Activated CD4-positive, CD25-positive, alpha-beta regulatory T cell treated with anti-CD3 and anti-CD28 coated beads, Interleukin-2, amount 50 U/mL, for 24 hours (primary cell): Measurements from ENCODE around the gene ARL6IP4.
"Not testable (repeated sequence)": the region's sequence is repeated elsewhere in the genome, so short reads cannot be mapped to it uniquely, and the experiment has no call there.

Experiments
- ATAC-seq, 2 donors: fragments of 150-1000 bp; cut with Tn5 transposase; one replicate each; pipeline ENCODE4 v1.10.0; 2021; ENCODE audit warnings: mild to moderate bottlenecking in 1 of 2, moderate library complexity in 1 of 2

Gene ARL6IP4

DNA sequence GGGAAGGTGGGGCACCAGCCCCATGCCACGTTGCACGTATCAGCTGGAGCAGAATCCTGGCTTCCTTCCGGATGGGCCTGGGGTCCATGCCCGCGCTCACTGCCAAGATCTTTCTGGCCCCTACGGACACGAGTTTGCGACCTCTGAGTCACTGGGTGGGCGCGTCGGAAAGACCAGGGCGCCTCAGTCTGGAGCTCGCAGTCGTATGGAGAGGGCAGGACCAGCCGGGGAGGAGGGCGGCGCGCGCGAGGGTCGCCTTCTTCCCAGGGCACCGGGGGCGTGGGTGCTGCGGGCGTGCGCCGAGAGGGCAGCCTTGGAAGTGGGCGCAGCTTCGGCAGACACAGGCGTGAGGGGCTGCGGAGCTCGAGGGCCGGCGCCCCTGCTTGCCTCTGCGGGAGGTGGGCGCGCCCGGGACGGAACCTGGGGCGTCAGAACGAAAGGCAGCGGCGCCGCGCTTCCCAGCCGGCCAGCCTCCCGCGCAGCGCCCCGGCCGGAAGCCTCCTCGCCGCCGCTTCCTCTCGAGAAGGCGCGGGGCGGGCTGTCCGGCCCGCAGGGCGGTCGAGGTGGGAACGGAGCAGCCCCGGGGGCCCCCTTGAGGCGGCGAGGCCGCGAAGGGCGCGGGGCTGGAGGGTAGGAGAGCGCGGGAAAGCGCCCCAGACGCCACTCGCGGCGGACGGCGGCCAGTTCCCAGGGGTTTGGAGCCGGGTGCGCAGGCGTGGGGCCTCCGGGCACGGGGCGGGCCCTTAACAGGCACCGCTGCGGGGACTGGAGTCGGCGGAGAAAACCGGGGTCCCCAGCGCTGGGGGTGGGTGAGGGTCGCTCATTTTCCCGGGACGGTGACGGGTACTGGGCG lies at the start of gene ARL6IP4:
ARL6IP4 (plus strand) TSS at position 499 of the 853 bp plus-strand sequence. CDS start 459 bp downstream, outside the sequence.
- ATAC-seq: peak; percentile 81 to 82

DNA sequence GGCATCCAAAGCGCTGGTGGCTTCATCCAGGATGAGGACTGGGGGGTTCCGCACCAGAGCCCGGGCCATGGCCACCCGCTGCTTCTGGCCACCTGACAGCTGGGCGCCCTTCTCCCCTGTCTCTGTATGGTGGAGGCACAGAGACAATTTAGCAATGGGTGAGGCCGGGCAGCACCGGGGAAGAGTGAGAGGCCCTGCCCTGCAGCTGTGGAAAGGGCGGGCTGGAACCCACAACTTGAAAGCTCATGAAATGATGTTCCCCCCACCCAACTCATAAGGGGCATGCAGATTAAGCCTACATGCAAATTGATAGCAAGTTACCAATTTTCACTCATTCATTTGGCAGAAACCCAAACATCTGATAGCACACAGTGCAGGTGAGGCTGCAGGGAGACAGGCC lies 48.3 kb upstream of the ARL6IP4 start:
- ATAC-seq: no peak

- ATAC-seq: no peak
Measured at GRCh38 chr12:122934722-122935121, 45.8 kb upstream of the ARL6IP4 start.

GRCh38 chr12:122935318-122935717 lies 45.2 kb upstream of the ARL6IP4 start:
- no peak for ATAC-seq

GRCh38 chr12:122937622-122938091 lies 42.8 kb upstream of the ARL6IP4 start:
- ATAC-seq: no peak

DNA sequence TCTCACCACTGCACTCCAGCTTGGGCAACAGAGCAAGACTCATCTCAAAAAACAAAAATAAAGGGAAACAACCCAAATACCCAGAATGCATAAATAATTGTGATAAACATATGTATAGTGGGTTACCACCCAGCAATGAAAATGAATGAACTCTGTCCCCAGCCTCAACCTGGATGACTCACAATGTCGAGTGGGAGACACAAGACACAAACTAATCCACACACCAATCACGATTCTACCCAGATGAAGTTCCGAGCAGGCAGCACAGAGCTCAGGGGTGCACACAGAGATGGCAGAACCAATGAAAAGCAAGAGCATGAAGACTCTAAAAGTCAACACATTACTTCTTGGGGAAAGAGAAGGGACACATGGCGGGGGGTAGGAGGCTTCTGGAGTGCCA lies 41.4 kb upstream of the ARL6IP4 start:
- ATAC-seq: peak in 1 of 2 donors; percentile 20

DNA sequence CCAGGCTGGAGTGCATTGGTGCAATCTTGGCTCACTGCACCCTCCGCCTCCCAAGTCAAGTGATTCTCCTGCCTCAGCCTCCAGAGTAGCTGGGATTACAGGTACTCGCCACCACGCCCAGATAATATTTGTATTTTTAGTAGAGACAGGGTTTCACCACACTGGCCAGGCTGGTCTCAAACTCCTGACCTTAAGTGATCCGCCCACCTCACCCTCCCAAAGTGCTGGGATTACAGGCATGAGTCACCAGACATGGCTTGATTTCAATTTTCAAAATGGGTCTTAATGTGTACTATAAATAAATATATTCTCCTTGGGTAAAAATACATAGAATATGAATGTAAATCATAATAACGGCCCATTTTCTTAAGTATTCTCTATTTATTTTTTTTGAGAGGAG lies 39.1 kb upstream of the ARL6IP4 start:
- ATAC-seq: not testable (repeated sequence)

GRCh38 chr12:122942637-122943036 lies 37.8 kb upstream of the ARL6IP4 start:
- no peak for ATAC-seq

GRCh38 chr12:122943196-122943595 lies 37.3 kb upstream of the ARL6IP4 start:
- ATAC-seq: no peak

DNA sequence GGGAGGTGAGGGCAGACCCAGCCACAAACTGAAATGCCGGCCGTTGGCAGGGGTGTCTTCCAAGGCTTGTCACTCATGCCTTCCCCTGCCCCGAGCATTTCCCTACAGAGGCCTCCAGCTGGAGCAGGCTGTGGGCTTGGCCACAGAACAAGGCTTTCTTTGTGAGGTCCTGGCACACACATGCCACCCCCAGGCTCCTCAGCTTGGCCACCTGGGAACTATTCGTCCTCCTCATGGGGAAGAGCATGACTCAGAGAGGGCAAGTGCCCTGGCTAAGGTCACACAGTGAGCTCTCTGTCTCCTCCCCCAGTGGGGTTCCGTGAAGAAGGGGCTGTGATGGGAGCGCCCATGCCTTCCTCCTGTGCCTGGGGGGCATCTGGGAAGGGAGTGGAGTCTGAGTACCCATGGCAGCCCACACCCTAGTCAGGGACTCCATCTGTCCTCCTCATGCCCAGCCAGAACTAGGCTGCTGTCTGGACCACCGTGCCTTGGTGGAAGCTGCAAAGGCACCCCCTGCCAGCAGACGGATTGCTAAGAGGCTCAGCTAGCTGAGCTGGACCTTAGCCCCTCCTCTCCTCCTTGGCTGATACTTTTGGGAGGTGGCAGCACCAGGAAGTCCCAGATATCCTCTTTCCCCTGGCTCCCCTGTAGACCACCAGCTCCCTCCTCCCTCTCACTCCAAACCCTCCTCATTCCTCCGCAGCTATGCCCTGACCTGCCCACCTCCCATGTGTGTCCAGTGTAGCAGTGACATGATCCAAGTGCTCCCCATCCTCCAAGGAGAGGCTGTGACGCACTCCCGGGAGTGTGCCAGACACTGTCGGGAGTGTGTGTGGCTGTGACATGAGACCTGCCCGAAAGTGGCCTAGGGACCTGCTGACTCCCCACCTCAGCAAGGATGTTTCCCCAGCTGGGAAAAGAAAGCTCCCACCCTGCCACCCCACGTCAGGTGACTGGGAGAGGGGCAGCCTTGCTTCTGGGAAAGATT lies 35.6 kb upstream of the ARL6IP4 start:
- ATAC-seq: no peak

- ATAC-seq: peak; percentile 94 to 97
Measured at GRCh38 chr12:122946690-122947341, 33.7 kb upstream of the ARL6IP4 start.

DNA sequence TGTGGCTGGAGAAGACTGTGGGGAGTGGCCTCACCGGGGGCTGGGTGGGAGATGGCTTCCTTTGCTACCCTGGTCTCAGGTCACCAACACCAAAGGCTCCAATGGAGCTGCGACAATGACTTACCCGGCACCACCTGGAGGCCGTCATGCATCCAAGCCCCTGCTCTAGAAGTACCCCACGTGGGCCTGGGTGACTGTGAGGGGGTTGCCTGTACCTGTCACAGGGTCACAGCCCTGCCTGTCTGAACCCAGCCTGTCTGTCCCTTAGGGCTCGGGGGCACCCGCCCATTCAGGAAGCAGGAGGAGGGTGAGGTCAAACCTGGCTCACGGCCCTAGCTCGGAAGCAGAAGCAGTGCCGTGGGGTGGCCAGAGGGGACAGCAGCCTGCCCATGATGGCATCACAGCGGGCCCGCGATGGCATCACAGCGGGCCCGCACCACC lies 33.1 kb upstream of the ARL6IP4 start:
- ATAC-seq: no peak

- ATAC-seq: no peak
Measured at GRCh38 chr12:122948605-122949004, 31.9 kb upstream of the ARL6IP4 start.

GRCh38 chr12:122949405-122949804 lies 31.1 kb upstream of the ARL6IP4 start:
- ATAC-seq: no peak

DNA sequence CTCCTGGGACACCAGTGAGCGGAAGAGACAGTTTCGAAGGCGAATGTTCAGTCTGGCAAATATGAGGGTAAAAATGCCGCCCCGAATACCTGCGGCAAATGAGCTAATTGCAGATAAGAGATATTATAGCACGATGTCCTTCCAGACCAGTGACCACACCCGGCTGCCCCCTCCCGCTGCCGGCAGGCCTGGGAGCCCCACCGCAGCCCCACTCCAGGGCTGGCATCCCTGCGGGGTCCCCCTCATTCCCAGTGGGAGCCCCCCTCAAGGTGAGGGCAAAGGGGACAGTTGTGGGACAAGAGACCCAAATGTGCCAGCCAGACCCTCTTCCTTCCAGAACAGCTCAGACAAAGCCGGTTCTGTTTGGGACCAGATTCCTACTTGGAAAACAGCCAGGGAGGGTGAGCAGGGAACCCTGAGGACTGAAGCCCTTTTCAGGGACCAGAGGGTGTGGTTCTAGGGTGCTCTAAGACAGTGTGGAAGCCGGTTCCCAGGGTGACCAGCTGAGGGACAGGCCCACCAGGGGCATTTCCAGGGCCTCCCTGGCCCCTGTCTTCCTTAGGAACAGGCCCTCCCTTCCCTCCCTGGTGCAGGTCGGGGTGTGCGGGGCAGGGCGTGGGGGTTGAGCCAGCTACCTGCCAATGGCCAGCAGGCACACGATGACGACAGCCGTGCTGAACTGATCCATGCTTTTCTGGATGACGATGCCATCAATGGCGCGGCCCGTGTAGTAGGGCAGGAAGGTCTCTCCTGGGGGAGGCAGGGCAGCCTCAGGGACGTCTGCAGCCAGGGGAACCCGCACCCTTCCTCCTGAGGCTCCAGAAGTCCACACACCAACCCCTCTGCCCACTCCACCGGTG lies 30.4 kb upstream of the ARL6IP4 start:
- ATAC-seq: no peak

- ATAC-seq: no peak
Measured at GRCh38 chr12:122951406-122951805, 29.1 kb upstream of the ARL6IP4 start.

- ATAC-seq: peak; percentile 96 to 98
Measured at GRCh38 chr12:122951979-122952892, 28.2 kb upstream of the ARL6IP4 start.

DNA sequence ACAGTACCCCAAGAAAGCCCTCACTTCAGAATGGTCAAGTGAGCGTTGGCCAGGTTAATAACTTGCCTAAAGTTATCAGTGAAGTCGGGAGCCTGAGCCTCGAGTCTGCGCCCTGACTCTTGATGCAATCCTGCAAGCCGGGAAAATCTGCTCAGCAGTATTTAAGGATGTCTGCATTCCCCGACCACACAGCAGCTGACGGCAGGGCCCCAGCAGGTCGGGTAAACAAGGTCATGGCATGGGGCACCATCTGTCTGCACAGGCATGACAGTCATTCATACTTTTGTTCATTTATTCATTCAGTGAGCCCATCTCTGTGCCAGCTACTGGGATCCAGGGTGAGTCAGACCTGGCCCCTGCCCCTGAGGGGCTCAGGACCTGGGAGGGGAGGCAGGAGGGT lies 25.3 kb upstream of the ARL6IP4 start:
- ATAC-seq: no peak

- ATAC-seq: no peak
Measured at GRCh38 chr12:122956035-122956434, 24.4 kb upstream of the ARL6IP4 start.

- no peak for ATAC-seq
Measured at GRCh38 chr12:122958198-122958888, 22.1 kb upstream of the ARL6IP4 start.
